Measurements from ENCODE around the gene SMTN. TPM values are rescaled to one million over a fixed set of nuclear protein-coding genes. Genes with fewer than 3 reads are reported as not detected.

Gene SMTN
- total and polyA plus RNA-seq, 9 of the 15 experiments (the other 6 are each of a cell fraction or from before 2014, with no cell fraction given), result 2.5 to 41.1 (median 16.1) TPM

GRCh38 chr22:31124811-31125465, 43.8 kb downstream of the SMTN start:
- H3K36me3 ChIP-seq (ENCODE audit: control insufficient read depth, insufficient read depth, low read length), result no peaks in the 10 kb centered on the region
- intact Hi-C loops (cut with micrococcal nuclease) (no loop called here), in situ Hi-C loops (cut with MboI) (no loop called here)
- no peaks in the 10 kb centered on the region for H3K9me3 ChIP-seq (replicated peaks; ENCODE audit: control insufficient read depth, insufficient read depth, low read depth, low read length)
- ChIA-PET CTCF (ENCODE audit: low intra/inter-chr PET ratio) (no interaction called here), POLR2A (interaction anchor here (0.6 to 1.2 kb wide), 4 partner anchors 12 to 230 kb away, joined by 3 read pairs; no protein-coding TSS in a partner anchor)
- H3K4me3 ChIP-seq, result no peak overlapping the region
- no peaks in the 10 kb centered on the region for H3K79me2 ChIP-seq (ENCODE audit: control insufficient read depth, insufficient read depth, low read length)
- FAIRE-seq (no peak), ATAC-seq (no peak), DNase-seq (ENCODE audit: extremely low read depth in 1 of 4, low spot score in 3 of 4) (no peak)
- 15% methylated on average over 9 of the region's 14 CpGs for WGBS (ENCODE audit: insufficient coverage, low coverage, missing lambda C conversion rate)
- H3K27ac ChIP-seq (ENCODE audit: extremely low read depth, low read depth, low read length), result no peak overlapping the region
- no peaks in the 10 kb centered on the region for H3K9me1 ChIP-seq (ENCODE audit: control insufficient read depth, insufficient read depth, low read length)
- BruUV-seq (replicated peaks), result no TSS peak
- no peaks in the 10 kb centered on the region for H3K27me3 ChIP-seq (ENCODE audit: control insufficient read depth in 2 of 2, insufficient read depth in 2 of 2, low read length in 2 of 2)
- peaks cover 18 to 59% of the 10 kb centered on the region in 2 experiments; a peak in 4 of 5 replicates for H3K4me1 ChIP-seq (replicated peaks in 1 of 2; ENCODE audit: control insufficient read depth in 2 of 2, insufficient read depth in 2 of 2, low read length in 2 of 2)
- no peak overlapping the region for H2AFZ ChIP-seq (ENCODE audit: low read depth, low read length)
- H3K9ac ChIP-seq (ENCODE audit: insufficient read depth in 1 of 2, low read depth in 2 of 2, low read length in 2 of 2), result peak overlapping the region in 1 of 2 experiments; percentile 71; a peak in 2 of 4 replicates
- H4K20me1 ChIP-seq (replicated peaks; ENCODE audit: control insufficient read depth, insufficient read depth, low read length), result no peaks in the 10 kb centered on the region
- no peak overlapping the region for H3K4me2 ChIP-seq (ENCODE audit: insufficient read depth, low read length)
- TF ChIP-seq ZFP1 (CRISPR knock-in tag; IDR thresholded peaks at IDR 0.05) (no peak), SIN3B (IDR thresholded peaks at IDR 0.05; ENCODE audit: low read depth) (no peak), RBM22 (IDR thresholded peaks at IDR 0.05; ENCODE audit: low read depth, low read length, poor library complexity, severe bottlenecking) (no peak), USF1 (CRISPR knock-in tag; IDR thresholded peaks at IDR 0.05) (no peak), NR2F6 (CRISPR knock-in tag; IDR thresholded peaks at IDR 0.05) (no peak), ZNF518B (CRISPR knock-in tag; IDR thresholded peaks at IDR 0.05) (no peak), HMG20B (CRISPR knock-in tag; IDR thresholded peaks at IDR 0.05) (no peak), CREB1 (IDR thresholded peaks at IDR 0.05) (no peak), CREB1 (CRISPR knock-in tag; IDR thresholded peaks at IDR 0.05) (no peak), ZBTB11 (CRISPR knock-in tag; IDR thresholded peaks at IDR 0.05) (no peak), RAD21 (CRISPR knock-in tag; conservative IDR thresholded peaks at IDR 0.05 in 1 of 2, IDR thresholded peaks at IDR 0.05 in 1 of 2) (no peak), ILK (tag; IDR thresholded peaks at IDR 0.05; ENCODE audit: borderline replicate concordance, low read depth) (no peak), MXD1 (CRISPR knock-in tag; IDR thresholded peaks at IDR 0.05; ENCODE audit: borderline replicate concordance, poor library complexity, severe bottlenecking) (no peak)

Measured in K562 (cell line).